Neural progenitor cell (in vitro differentiated cells): Measurements from ENCODE around the gene ZNF124.

Experiments
- EZH2 ChIP-seq: fragments of 200-600 bp; sonication (generic); IDR thresholded peaks from 2 replicates; pipeline ENCODE4 v1.6.1; 2017; ENCODE audit warnings: antibody characterized with exemption, mild to moderate bottlenecking, moderate library complexity
- TF ChIP-seq, protein P1 (sequence below): fragments of 200-600 bp; sonication (generic); IDR thresholded peaks from 2 replicates; pipeline ENCODE4 v1.5.1; 2017; ENCODE audit warnings: antibody characterized with exemption, mild to moderate bottlenecking

DNA sequence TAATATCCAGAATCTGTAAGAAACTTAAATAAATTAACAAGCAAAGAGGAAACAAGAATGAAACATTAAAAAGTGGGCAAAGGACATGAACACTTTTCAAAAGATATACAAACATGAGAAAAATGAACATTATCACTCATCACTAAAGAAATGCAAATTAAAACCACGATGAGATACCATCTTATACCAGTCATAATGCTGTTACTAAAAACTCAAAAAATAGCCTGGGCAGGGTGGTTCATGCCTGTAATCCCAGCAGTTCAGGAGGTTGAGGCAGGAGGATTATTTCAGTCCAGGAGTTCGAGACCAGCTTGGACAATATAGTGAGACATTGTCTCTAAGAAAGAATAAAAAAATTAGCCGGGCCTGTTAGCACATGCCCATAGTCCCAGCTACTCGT is 6.1 kb downstream of the ZNF124 start:
- TF ChIP-seq, protein P1, sequence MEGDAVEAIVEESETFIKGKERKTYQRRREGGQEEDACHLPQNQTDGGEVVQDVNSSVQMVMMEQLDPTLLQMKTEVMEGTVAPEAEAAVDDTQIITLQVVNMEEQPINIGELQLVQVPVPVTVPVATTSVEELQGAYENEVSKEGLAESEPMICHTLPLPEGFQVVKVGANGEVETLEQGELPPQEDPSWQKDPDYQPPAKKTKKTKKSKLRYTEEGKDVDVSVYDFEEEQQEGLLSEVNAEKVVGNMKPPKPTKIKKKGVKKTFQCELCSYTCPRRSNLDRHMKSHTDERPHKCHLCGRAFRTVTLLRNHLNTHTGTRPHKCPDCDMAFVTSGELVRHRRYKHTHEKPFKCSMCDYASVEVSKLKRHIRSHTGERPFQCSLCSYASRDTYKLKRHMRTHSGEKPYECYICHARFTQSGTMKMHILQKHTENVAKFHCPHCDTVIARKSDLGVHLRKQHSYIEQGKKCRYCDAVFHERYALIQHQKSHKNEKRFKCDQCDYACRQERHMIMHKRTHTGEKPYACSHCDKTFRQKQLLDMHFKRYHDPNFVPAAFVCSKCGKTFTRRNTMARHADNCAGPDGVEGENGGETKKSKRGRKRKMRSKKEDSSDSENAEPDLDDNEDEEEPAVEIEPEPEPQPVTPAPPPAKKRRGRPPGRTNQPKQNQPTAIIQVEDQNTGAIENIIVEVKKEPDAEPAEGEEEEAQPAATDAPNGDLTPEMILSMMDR, result no peak
- TF ChIP-seq EZH2, result no peak
